Measurements from ENCODE around the gene TOB1.
A peak's percentile ranks its signal among the peaks of the same experiment; 100 is the strongest.

The TOB1 gene

DNA sequence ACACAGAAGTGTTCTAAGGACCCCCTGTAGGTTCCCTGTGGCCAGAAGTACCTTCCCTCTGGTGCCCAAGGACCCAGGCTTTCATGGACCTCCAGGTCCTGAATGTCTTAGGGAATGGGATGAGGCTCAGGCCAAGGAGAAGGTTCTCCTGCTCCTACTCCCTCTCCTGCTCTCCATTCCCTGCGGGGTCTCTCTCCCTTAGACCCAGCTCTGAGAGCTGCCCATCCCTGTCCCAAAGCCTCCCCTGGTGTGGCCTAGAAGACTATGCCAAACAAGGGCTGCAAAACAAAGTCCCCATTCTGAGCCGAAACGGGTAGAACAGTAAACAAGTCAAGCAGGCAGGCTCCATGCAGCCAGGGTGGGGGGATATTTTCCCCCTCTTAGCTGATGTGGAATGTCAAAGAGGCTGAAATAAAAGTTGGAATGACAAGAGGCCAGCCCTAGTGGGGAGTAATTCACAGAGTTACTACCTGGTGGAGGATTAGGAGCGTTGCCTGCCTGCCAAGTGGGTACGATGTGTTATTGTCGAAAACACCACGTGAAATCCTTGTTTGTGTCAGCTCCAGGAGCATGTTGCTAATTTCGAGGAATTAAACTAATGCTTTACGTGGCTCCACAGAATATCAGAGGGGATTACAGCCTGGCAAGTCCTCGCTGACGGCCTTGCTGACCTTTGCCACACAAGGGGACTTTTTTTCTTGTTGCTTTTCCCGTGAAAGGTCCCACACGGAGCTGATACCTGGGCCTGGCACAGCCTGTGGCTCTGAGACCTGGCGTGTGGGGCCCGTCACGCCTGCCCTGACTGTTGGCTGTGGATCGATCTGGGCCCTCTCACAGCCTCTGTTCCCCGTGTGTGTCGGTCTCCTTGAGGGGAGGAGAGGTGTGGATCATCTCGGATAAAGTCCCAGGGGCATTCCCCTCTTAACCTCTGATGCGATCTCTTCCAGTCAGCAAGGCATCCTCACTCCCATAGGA is 27.9 kb downstream of the TOB1 start:
- 85% methylated on average over 18 of the region's 21 CpGs for WGBS (ENCODE audit: insufficient coverage)
- no peak overlapping the region for H3K4me3 ChIP-seq (ENCODE audit: control insufficient read depth in 1 of 7, extremely low read depth in 1 of 7, insufficient read depth in 4 of 7, low read depth in 2 of 7, low read length in 6 of 7)
- H3K27me3 ChIP-seq (replicated peaks in 2 of 5; ENCODE audit: control insufficient read depth in 4 of 5, insufficient read depth in 5 of 5, low read length in 4 of 5), result no peaks in the 10 kb centered on the region
- DNase-seq, result no peak
- H3K27ac ChIP-seq (ENCODE audit: insufficient read depth in 1 of 2, low read depth in 1 of 2, low read length in 2 of 2, poor library complexity in 1 of 2, severe bottlenecking in 2 of 2), result no peak overlapping the region
- H3K9me3 ChIP-seq (ENCODE audit: control extremely low read depth in 1 of 5, control insufficient read depth in 4 of 5, insufficient read depth in 2 of 5, low read depth in 1 of 5, low read length in 4 of 5), result no peaks in the 10 kb centered on the region
- H3K36me3 ChIP-seq (ENCODE audit: control insufficient read depth in 4 of 4, insufficient read depth in 4 of 4, low read length in 3 of 4), result no peaks in the 10 kb centered on the region
- peaks cover 0 to 14% (median 6%) of the 10 kb centered on the region in 4 experiments for H3K4me1 ChIP-seq (ENCODE audit: control extremely low read depth in 1 of 4, control insufficient read depth in 4 of 4, insufficient read depth in 4 of 4, low read length in 3 of 4)
- ChIA-PET CTCF (interaction anchor here (0.7 to 8.4 kb wide), 16 partner anchors 9 to 107 kb away, joined by 3 to 172 read pairs (median 4); no protein-coding TSS in a partner anchor), POLR2A (no interaction called here)

DNA sequence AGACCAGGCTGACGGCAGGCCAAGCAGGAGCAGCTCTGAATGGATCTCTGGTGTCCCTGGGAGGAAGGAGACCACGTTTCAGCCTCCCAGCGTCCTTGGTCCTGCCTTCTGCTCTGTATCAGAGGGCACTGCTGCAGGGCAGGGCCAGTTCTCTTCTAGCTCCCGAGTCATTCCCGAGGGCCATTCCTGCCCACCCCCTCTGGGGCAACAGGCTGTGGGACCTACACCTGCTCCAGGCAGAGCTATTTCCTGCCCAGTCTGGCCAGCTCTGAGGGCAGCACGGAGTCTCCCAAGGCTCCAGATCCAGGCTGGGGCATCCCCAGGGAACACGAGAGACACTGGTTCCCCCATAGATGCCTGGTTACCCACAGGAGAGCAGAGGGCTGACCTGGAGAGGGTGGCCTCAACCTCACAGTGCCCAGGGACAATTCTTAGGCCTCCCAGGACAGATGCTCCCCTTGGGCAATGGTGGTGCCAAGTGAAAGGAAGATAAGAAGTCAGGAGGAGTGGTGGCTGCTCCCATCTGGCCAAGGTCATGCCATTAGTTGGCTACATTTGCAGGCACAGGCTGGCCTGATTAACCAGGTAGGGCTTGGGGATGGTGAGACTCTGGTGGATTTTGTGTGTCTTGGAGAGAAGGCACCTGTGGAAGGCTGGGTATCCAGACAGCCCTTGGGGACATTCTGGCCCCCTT is 28.7 kb downstream of the TOB1 start:
- CTCF ChIA-PET, result interaction anchor here (1.1 to 2.7 kb wide), 6 partner anchors 14 to 97 kb away, joined by 4 to 10 read pairs (median 4); no protein-coding TSS in a partner anchor
- no peaks in the 10 kb centered on the region for H3K36me3 ChIP-seq (ENCODE audit: control insufficient read depth in 4 of 4, insufficient read depth in 4 of 4, low read length in 3 of 4)
- POLR2A ChIA-PET, result no interaction called here
- no peak overlapping the region for H3K4me3 ChIP-seq (ENCODE audit: control insufficient read depth in 1 of 7, extremely low read depth in 1 of 7, insufficient read depth in 4 of 7, low read depth in 2 of 7, low read length in 6 of 7)
- 99% methylated on average over 7 of the region's 7 CpGs for WGBS (ENCODE audit: insufficient coverage)
- no peak overlapping the region for H3K27ac ChIP-seq (ENCODE audit: insufficient read depth in 1 of 2, low read depth in 1 of 2, low read length in 2 of 2, poor library complexity in 1 of 2, severe bottlenecking in 2 of 2)
- H3K27me3 ChIP-seq (replicated peaks in 2 of 5; ENCODE audit: control insufficient read depth in 4 of 5, insufficient read depth in 5 of 5, low read length in 4 of 5), result no peaks in the 10 kb centered on the region
- no peaks in the 10 kb centered on the region for H3K9me3 ChIP-seq (ENCODE audit: control extremely low read depth in 1 of 5, control insufficient read depth in 4 of 5, insufficient read depth in 2 of 5, low read depth in 1 of 5, low read length in 4 of 5)
- no peak for DNase-seq
- H3K4me1 ChIP-seq (ENCODE audit: control extremely low read depth in 1 of 4, control insufficient read depth in 4 of 4, insufficient read depth in 4 of 4, low read length in 3 of 4), result peaks cover 0 to 14% (median 6%) of the 10 kb centered on the region in 4 experiments

DNA sequence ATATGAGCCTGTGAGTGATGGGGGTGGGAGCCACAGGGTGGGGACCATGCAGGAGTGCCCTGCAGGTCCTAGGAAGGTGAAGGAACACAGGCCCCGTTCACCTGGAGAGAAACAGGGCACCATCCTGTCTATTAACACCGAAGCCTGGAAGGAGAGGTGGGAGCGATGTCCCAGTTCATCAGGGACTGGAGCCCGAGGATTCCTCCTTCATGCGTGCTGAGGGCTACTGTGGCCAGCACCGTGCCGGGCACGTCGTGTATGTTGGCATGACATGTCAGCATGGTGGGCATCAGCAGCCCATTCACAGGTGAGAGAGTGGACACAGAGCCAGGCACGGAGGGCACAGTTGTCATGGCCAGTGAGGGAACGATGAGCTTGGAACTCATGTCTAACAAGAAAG is 29.3 kb downstream of the TOB1 start:
- no peaks in the 10 kb centered on the region for H3K27me3 ChIP-seq (replicated peaks in 2 of 5; ENCODE audit: control insufficient read depth in 4 of 5, insufficient read depth in 5 of 5, low read length in 4 of 5)
- no peak overlapping the region for H3K4me3 ChIP-seq (ENCODE audit: control insufficient read depth in 1 of 7, extremely low read depth in 1 of 7, insufficient read depth in 4 of 7, low read depth in 2 of 7, low read length in 6 of 7)
- CTCF ChIA-PET, result interaction anchor here (1.1 to 2.7 kb wide), 6 partner anchors 15 to 98 kb away, joined by 4 to 10 read pairs (median 4); no protein-coding TSS in a partner anchor
- no peak for DNase-seq
- H3K36me3 ChIP-seq (ENCODE audit: control insufficient read depth in 4 of 4, insufficient read depth in 4 of 4, low read length in 3 of 4), result no peaks in the 10 kb centered on the region
- no peaks in the 10 kb centered on the region for H3K9me3 ChIP-seq (ENCODE audit: control extremely low read depth in 1 of 5, control insufficient read depth in 4 of 5, insufficient read depth in 2 of 5, low read depth in 1 of 5, low read length in 4 of 5)
- 89% methylated on average over 11 of the region's 11 CpGs for WGBS (ENCODE audit: insufficient coverage)
- no peak overlapping the region for H3K27ac ChIP-seq (ENCODE audit: insufficient read depth in 1 of 2, low read depth in 1 of 2, low read length in 2 of 2, poor library complexity in 1 of 2, severe bottlenecking in 2 of 2)
- POLR2A ChIA-PET, result no interaction called here
- peaks cover 0 to 20% (median 11%) of the 10 kb centered on the region in 4 experiments for H3K4me1 ChIP-seq (ENCODE audit: control extremely low read depth in 1 of 4, control insufficient read depth in 4 of 4, insufficient read depth in 4 of 4, low read length in 3 of 4)

DNA sequence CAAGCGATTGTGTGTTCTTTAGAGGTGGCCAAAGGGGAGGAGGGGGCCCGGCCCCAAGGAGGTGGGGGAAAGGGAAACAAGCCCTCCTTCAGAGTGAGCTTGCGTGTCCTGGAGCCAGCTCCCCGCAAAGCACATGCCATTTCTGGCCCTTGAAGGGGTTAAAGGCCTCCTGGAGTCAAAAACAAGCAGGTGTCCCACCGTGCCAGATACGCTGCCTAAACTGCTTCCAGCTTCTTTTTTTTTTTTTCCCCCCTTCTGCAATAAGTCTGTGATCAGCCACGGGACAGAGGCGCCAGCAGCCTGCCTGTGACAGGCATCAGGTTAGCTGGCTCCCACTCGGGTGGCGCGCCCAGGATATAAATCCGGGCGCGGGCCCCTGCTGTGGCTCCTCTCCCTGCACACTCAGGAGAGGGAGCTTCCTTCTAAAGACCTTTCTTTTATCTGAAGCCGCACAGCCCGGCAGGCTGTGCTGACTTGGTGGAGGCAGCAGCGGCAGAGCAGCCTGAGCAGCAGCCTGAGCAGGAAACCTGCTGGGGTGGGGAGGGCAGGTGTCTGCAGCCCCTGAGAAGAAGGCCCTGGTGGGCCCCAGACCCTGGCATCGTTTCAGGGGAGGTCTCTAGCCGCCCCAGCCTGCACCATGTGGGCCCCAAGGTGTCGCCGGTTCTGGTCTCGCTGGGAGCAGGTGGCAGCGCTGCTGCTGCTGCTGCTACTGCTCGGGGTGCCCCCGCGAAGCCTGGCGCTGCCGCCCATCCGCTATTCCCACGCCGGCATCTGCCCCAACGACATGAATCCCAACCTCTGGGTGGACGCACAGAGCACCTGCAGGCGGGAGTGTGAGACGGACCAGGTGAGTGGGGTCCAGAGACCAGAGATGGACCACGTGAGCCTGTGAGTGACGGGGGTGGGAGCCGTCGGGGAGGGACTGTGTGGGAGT is 30.6 kb downstream of the TOB1 start, which contains the start of gene WFIKKN2:
Gene WFIKKN2, plus strand, starts transcription at position 286 of the 934 bp plus-strand sequence. Its CDS starts 352 bp downstream, at position 638.
- Histone ChIP-seq H3K27ac (ENCODE audit: insufficient read depth in 1 of 2, low read depth in 1 of 2, low read length in 2 of 2, poor library complexity in 1 of 2, severe bottlenecking in 2 of 2) (no peak within 1 kb of the TSS), H3K4me3 (ENCODE audit: control insufficient read depth in 1 of 7, extremely low read depth in 1 of 7, insufficient read depth in 4 of 7, low read depth in 2 of 7, low read length in 6 of 7) (peak within 1 kb of the TSS in 1 of 7 experiments; percentile 19), H3K27me3 (replicated peaks in 2 of 5; ENCODE audit: control insufficient read depth in 4 of 5, insufficient read depth in 5 of 5, low read length in 4 of 5) (no peaks in the 10 kb centered on the region), H3K36me3 (ENCODE audit: control insufficient read depth in 4 of 4, insufficient read depth in 4 of 4, low read length in 3 of 4) (no peaks in the 10 kb centered on the region), H3K4me1 (ENCODE audit: control extremely low read depth in 1 of 4, control insufficient read depth in 4 of 4, insufficient read depth in 4 of 4, low read length in 3 of 4) (peaks cover 0 to 32% (median 23%) of the 10 kb centered on the region in 4 experiments), H3K9me3 (ENCODE audit: control extremely low read depth in 1 of 5, control insufficient read depth in 4 of 5, insufficient read depth in 2 of 5, low read depth in 1 of 5, low read length in 4 of 5) (no peaks in the 10 kb centered on the region)
- WGBS (ENCODE audit: insufficient coverage), result 55% methylated on average over 38 of the region's 39 CpGs
- ChIA-PET POLR2A (interaction anchor here (0.5 to 0.6 kb wide), 2 partner anchors 8 to 79 kb away, joined by 3 to 4 read pairs; no protein-coding TSS in a partner anchor), CTCF (interaction anchor here (0.9 to 1.6 kb wide), 4 partner anchors 25 to 52 kb away, joined by 3 to 7 read pairs (median 5); no protein-coding TSS in a partner anchor)
- peak in 2 of 3 donors; percentile 48 to 56 for DNase-seq

DNA sequence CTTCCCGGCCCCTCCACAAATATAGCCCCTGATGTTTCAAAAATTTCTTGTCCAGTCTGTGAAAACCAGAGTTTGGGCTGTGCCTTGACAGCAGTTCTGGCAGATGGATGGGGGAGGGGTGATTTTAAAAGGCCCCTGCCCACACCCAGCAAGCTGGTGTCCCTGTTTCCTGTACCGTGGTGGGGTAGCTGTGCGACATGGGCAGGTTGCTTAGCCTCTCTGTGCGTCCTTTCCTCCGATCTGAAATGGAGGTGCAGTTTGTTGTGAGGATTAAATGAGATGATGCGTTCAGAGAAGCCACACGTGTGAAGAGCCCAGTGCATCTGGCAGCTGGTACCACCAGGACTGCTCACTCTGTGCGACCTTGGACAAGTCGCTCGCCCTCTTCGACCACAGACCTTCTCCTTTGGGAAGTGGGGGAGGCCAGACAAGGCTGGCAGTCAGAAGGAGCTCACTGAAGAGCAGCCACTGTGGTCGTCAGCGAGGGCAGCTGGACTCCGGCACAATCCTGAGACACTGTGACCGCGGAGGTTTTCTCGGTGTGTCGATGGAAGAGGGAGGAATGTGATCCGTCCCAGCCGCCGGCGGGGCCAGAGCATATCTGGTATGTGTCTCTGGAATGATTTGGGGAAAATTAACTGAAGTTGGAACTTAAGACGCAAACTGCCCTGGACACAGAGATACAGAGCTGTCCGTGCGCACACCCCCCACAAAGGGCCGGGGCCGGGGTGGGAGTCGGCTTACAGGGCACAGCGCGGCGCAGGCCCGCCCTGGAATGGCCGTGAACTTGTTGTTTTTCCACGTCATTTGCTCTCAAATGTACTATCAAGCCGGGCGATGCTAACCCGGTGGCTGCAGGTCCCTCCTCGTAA is 31.5 kb downstream of the TOB1 start:
- H3K4me1 ChIP-seq (ENCODE audit: control extremely low read depth in 1 of 4, control insufficient read depth in 4 of 4, insufficient read depth in 4 of 4, low read length in 3 of 4), result peaks cover 0 to 41% (median 32%) of the 10 kb centered on the region in 4 experiments
- no peak overlapping the region for H3K4me3 ChIP-seq (ENCODE audit: control insufficient read depth in 1 of 7, extremely low read depth in 1 of 7, insufficient read depth in 4 of 7, low read depth in 2 of 7, low read length in 6 of 7)
- H3K9me3 ChIP-seq (ENCODE audit: control extremely low read depth in 1 of 5, control insufficient read depth in 4 of 5, insufficient read depth in 2 of 5, low read depth in 1 of 5, low read length in 4 of 5), result no peaks in the 10 kb centered on the region
- 84% methylated on average over 36 of the region's 38 CpGs for WGBS (ENCODE audit: insufficient coverage)
- no peaks in the 10 kb centered on the region for H3K27me3 ChIP-seq (replicated peaks in 2 of 5; ENCODE audit: control insufficient read depth in 4 of 5, insufficient read depth in 5 of 5, low read length in 4 of 5)
- no peak overlapping the region for H3K27ac ChIP-seq (ENCODE audit: insufficient read depth in 1 of 2, low read depth in 1 of 2, low read length in 2 of 2, poor library complexity in 1 of 2, severe bottlenecking in 2 of 2)
- ChIA-PET CTCF (interaction anchor here (0.8 to 1.6 kb wide), 6 partner anchors 9 to 55 kb away, joined by 3 to 7 read pairs (median 4); no protein-coding TSS in a partner anchor), POLR2A (no interaction called here)
- DNase-seq, result no peak
- H3K36me3 ChIP-seq (ENCODE audit: control insufficient read depth in 4 of 4, insufficient read depth in 4 of 4, low read length in 3 of 4), result no peaks in the 10 kb centered on the region

All from common myeloid progenitor, CD34-positive (primary cell).